Measurements from ENCODE around the gene FAM9A.

The FAM9A gene

GRCh38 chrX:8801041-8801599, at the start of gene FAM9A:
FAM9A (minus strand) TSS chrX:8801383; CDS start chrX:8800171, 1,212 bp downstream.
- DNase-seq (ENCODE audit: low read depth in 2 of 2) = no peak

- no peak for DNase-seq (ENCODE audit: low read depth in 2 of 2)
Observed at GRCh38 chrX:8850478-8850877, 49.3 kb upstream of the FAM9A start.

GRCh38 chrX:8849945-8850344, 48.8 kb upstream of the FAM9A start:
- DNase-seq (ENCODE audit: low read depth in 2 of 2) = no peak

- no peak for DNase-seq (ENCODE audit: low read depth in 2 of 2)
Observed at GRCh38 chrX:8849458-8849857, 48.3 kb upstream of the FAM9A start.

GRCh38 chrX:8848911-8849310, 47.7 kb upstream of the FAM9A start:
- DNase-seq (ENCODE audit: low read depth in 2 of 2) = no peak

GRCh38 chrX:8848441-8848840, 47.3 kb upstream of the FAM9A start:
- DNase-seq (ENCODE audit: low read depth in 2 of 2) = no peak

GRCh38 chrX:8847360-8847759, 46.2 kb upstream of the FAM9A start:
- no peak for DNase-seq (ENCODE audit: low read depth in 2 of 2)

GRCh38 chrX:8846266-8846665, 45.1 kb upstream of the FAM9A start:
- no peak for DNase-seq (ENCODE audit: low read depth in 2 of 2)

GRCh38 chrX:8845469-8845868, 44.3 kb upstream of the FAM9A start:
- no peak for DNase-seq (ENCODE audit: low read depth in 2 of 2)

- no peak for DNase-seq (ENCODE audit: low read depth in 2 of 2)
Observed at GRCh38 chrX:8845060-8845459, 43.9 kb upstream of the FAM9A start.

GRCh38 chrX:8844157-8844556, 43.0 kb upstream of the FAM9A start:
- no peak for DNase-seq (ENCODE audit: low read depth in 2 of 2)

- DNase-seq (ENCODE audit: low read depth in 2 of 2) = no peak
Observed at GRCh38 chrX:8841911-8842310, 40.7 kb upstream of the FAM9A start.

GRCh38 chrX:8834392-8834791, 33.2 kb upstream of the FAM9A start:
- DNase-seq (ENCODE audit: low read depth in 2 of 2) = no peak

- DNase-seq (ENCODE audit: low read depth in 2 of 2) = no peak
Observed at GRCh38 chrX:8832582-8833378, 31.6 kb upstream of the FAM9A start.

- no peak for DNase-seq (ENCODE audit: low read depth in 2 of 2)
Observed at GRCh38 chrX:8823698-8824097, 22.5 kb upstream of the FAM9A start.

GRCh38 chrX:8822002-8822401, 20.8 kb upstream of the FAM9A start:
- no peak for DNase-seq (ENCODE audit: low read depth in 2 of 2)

- no peak for DNase-seq (ENCODE audit: low read depth in 2 of 2)
Observed at GRCh38 chrX:8820910-8821527, 19.8 kb upstream of the FAM9A start.

- DNase-seq (ENCODE audit: low read depth in 2 of 2) = no peak
Observed at GRCh38 chrX:8815460-8816065, 14.4 kb upstream of the FAM9A start.

- no peak for DNase-seq (ENCODE audit: low read depth in 2 of 2)
Observed at GRCh38 chrX:8813036-8813435, 11.9 kb upstream of the FAM9A start.

GRCh38 chrX:8811611-8812010, 10.4 kb upstream of the FAM9A start:
- no peak for DNase-seq (ENCODE audit: low read depth in 2 of 2)

- no peak for DNase-seq (ENCODE audit: low read depth in 2 of 2)
Observed at GRCh38 chrX:8808661-8809060, 7.5 kb upstream of the FAM9A start.

GRCh38 chrX:8805974-8806373, 4.8 kb upstream of the FAM9A start:
- DNase-seq (ENCODE audit: low read depth in 2 of 2) = no peak

- no peak for DNase-seq (ENCODE audit: low read depth in 2 of 2)
Observed at GRCh38 chrX:8805046-8805445, 3.9 kb upstream of the FAM9A start.
